ENCODE results near the gene MOB3A.
"Not testable (repeated sequence)": the region's sequence is repeated elsewhere in the genome, so short reads cannot be mapped to it uniquely, and the experiment has no call there.

MOB3A gene

GRCh38 chr19:2087621-2088100 lies 8.5 kb downstream of the MOB3A start:
- TF ChIP-seq FOXK2 (IDR thresholded peaks at IDR 0.05) (no peak), SUZ12 (IDR thresholded peaks at IDR 0.05) (no peak), NFRKB (IDR thresholded peaks at IDR 0.05) (no peak), BHLHE40 (IDR thresholded peaks at IDR 0.05; ENCODE audit: borderline replicate concordance) (no peak), FOXM1 (IDR thresholded peaks at IDR 0.05; ENCODE audit: borderline replicate concordance) (no peak), TARDBP (IDR thresholded peaks at IDR 0.05) (no peak)
- CTCF ChIA-PET = interaction anchor here (0.6 kb wide), 1 partner anchor 22 kb away, joined by 3 read pairs; no protein-coding TSS in a partner anchor
- POLR2A ChIA-PET = no interaction called here
- no peak for DNase-seq (ENCODE audit: extremely low spot score)

GRCh38 chr19:2086695-2087620 lies 9.2 kb downstream of the MOB3A start:
- DNase-seq (ENCODE audit: extremely low spot score); POLR2A ChIA-PET: not testable (repeated sequence)
- CTCF ChIA-PET = interaction anchor here (0.6 kb wide), 1 partner anchor 21 kb away, joined by 3 read pairs; no protein-coding TSS in a partner anchor

- CTCF ChIA-PET = no interaction called here
- POLR2A ChIA-PET = no interaction called here
- no peak for DNase-seq (ENCODE audit: extremely low spot score)
- TF ChIP-seq SP1 (IDR thresholded peaks at IDR 0.05) = no peak
- no peak for TF ChIP-seq ELF4 (IDR thresholded peaks at IDR 0.05)
- TF ChIP-seq ZNF384 (IDR thresholded peaks at IDR 0.05) = no peak
- no peak for TF ChIP-seq PKNOX1 (IDR thresholded peaks at IDR 0.05)
- no peak for TF ChIP-seq NFRKB (IDR thresholded peaks at IDR 0.05)
- no peak for TF ChIP-seq BHLHE40 (IDR thresholded peaks at IDR 0.05; ENCODE audit: borderline replicate concordance)
- no peak for TF ChIP-seq FOXM1 (IDR thresholded peaks at IDR 0.05; ENCODE audit: borderline replicate concordance)
- TF ChIP-seq LEF1 (IDR thresholded peaks at IDR 0.05; ENCODE audit: borderline replicate concordance) = no peak
- TF ChIP-seq SUZ12 (IDR thresholded peaks at IDR 0.05) = no peak
- no peak for TF ChIP-seq TARDBP (IDR thresholded peaks at IDR 0.05)
These were observed 11.0 kb downstream of the MOB3A start for GRCh38 chr19:2084993-2085720.

GRCh38 chr19:2083174-2083854 lies 12.8 kb downstream of the MOB3A start:
- ChIA-PET CTCF (no interaction called here), POLR2A (no interaction called here)
- TF ChIP-seq BHLHE40 (IDR thresholded peaks at IDR 0.05; ENCODE audit: borderline replicate concordance) (no peak), HDGF (IDR thresholded peaks at IDR 0.05; ENCODE audit: borderline replicate concordance) (no peak), SUZ12 (IDR thresholded peaks at IDR 0.05) (no peak), L3MBTL2 (conservative IDR thresholded peaks at IDR 0.05) (no peak)
- no peak for DNase-seq (ENCODE audit: extremely low spot score)

GRCh38 chr19:2081873-2082810 lies 14.0 kb downstream of the MOB3A start:
- no peak for DNase-seq (ENCODE audit: extremely low spot score)
- TF ChIP-seq SP1 (IDR thresholded peaks at IDR 0.05) (no peak), L3MBTL2 (conservative IDR thresholded peaks at IDR 0.05) (no peak), ELF4 (IDR thresholded peaks at IDR 0.05) (no peak)
- POLR2A ChIA-PET = no interaction called here
- CTCF ChIA-PET = no interaction called here

- POLR2A ChIA-PET = no interaction called here
- DNase-seq (ENCODE audit: extremely low spot score) = no peak
- TF ChIP-seq PKNOX1 (IDR thresholded peaks at IDR 0.05) = no peak
- CTCF ChIA-PET = interaction anchor here (0.7 kb wide), 1 partner anchor 11 kb away, joined by 3 read pairs; no protein-coding TSS in a partner anchor
These were observed 15.7 kb downstream of the MOB3A start for GRCh38 chr19:2080336-2080988.

- no peak for DNase-seq (ENCODE audit: extremely low spot score)
- TF ChIP-seq FOXK2 (IDR thresholded peaks at IDR 0.05) = no peak
- ChIA-PET CTCF (no interaction called here), POLR2A (no interaction called here)
These were observed 16.2 kb downstream of the MOB3A start for GRCh38 chr19:2079865-2080301.

All from HEK293T (cell line).